ENCODE data around the gene MAPKAPK3. TPM values are rescaled to one million over a fixed set of nuclear protein-coding genes. Genes with fewer than 3 reads are reported as not detected.

The MAPKAPK3 gene
- total RNA-seq, 1 experiment from 2014 or later: 53.9 TPM

GRCh38 chr3:50637011-50637410, 20.1 kb downstream of the MAPKAPK3 start:
- POLR2A ChIA-PET: no interaction called here
- H3K36me3 Mint-ChIP-seq (ENCODE audit: insufficient read depth, unreplicated experiment): peaks cover 16% of the 10 kb centered on the region
- intact Hi-C loops (cut with micrococcal nuclease): no loop called here
- no TSS peak for BruUV-seq (replicated peaks)
- CTCF ChIA-PET: interaction anchor here (0.6 to 1.4 kb wide), 4 partner anchors 15 to 1080 kb away, joined by 3 to 8 read pairs (median 4); no protein-coding TSS in a partner anchor
- TF ChIP-seq, protein P1, sequence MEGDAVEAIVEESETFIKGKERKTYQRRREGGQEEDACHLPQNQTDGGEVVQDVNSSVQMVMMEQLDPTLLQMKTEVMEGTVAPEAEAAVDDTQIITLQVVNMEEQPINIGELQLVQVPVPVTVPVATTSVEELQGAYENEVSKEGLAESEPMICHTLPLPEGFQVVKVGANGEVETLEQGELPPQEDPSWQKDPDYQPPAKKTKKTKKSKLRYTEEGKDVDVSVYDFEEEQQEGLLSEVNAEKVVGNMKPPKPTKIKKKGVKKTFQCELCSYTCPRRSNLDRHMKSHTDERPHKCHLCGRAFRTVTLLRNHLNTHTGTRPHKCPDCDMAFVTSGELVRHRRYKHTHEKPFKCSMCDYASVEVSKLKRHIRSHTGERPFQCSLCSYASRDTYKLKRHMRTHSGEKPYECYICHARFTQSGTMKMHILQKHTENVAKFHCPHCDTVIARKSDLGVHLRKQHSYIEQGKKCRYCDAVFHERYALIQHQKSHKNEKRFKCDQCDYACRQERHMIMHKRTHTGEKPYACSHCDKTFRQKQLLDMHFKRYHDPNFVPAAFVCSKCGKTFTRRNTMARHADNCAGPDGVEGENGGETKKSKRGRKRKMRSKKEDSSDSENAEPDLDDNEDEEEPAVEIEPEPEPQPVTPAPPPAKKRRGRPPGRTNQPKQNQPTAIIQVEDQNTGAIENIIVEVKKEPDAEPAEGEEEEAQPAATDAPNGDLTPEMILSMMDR (IDR thresholded peaks at IDR 0.05; ENCODE audit: unreplicated experiment): no peak
- no peak overlapping the region for H3K27ac Mint-ChIP-seq (ENCODE audit: low read depth, unreplicated experiment)
- H3K9me3 Mint-ChIP-seq (ENCODE audit: unreplicated experiment): no peaks in the 10 kb centered on the region
- DNase-seq (ENCODE audit: unreplicated experiment): no peak
- no peak overlapping the region for H3K4me3 Mint-ChIP-seq (ENCODE audit: unreplicated experiment)
- no peaks in the 10 kb centered on the region for H3K27me3 Mint-ChIP-seq (ENCODE audit: insufficient read depth, unreplicated experiment)
- H3K4me1 Mint-ChIP-seq (ENCODE audit: insufficient read depth, unreplicated experiment): peaks cover 29% of the 10 kb centered on the region

GRCh38 chr3:50637945-50638344, 21.0 kb downstream of the MAPKAPK3 start:
- Mint-ChIP-seq H3K27ac (ENCODE audit: low read depth, unreplicated experiment) (no peak overlapping the region), H3K9me3 (ENCODE audit: unreplicated experiment) (no peaks in the 10 kb centered on the region), H3K27me3 (ENCODE audit: insufficient read depth, unreplicated experiment) (no peaks in the 10 kb centered on the region), H3K4me1 (ENCODE audit: insufficient read depth, unreplicated experiment) (peaks cover 29% of the 10 kb centered on the region), H3K4me3 (ENCODE audit: unreplicated experiment) (no peak overlapping the region), H3K36me3 (ENCODE audit: insufficient read depth, unreplicated experiment) (peaks cover 16% of the 10 kb centered on the region)
- CTCF ChIA-PET: interaction anchor here (0.8 to 1.4 kb wide), 2 partner anchors 22 to 23 kb away, joined by 4 read pairs; no protein-coding TSS in a partner anchor
- intact Hi-C loops (cut with micrococcal nuclease): no loop called here
- DNase-seq (ENCODE audit: unreplicated experiment): no peak
- no TSS peak for BruUV-seq (replicated peaks)
- POLR2A ChIA-PET: interaction anchor here (0.5 kb wide), 1 partner anchor 247 kb away, joined by 3 read pairs; no protein-coding TSS in a partner anchor
- TF ChIP-seq, protein P1 (IDR thresholded peaks at IDR 0.05; ENCODE audit: unreplicated experiment): no peak

- Mint-ChIP-seq H3K36me3 (ENCODE audit: insufficient read depth, unreplicated experiment) (peaks cover 16% of the 10 kb centered on the region), H3K9me3 (ENCODE audit: unreplicated experiment) (no peaks in the 10 kb centered on the region), H3K27me3 (ENCODE audit: insufficient read depth, unreplicated experiment) (no peaks in the 10 kb centered on the region), H3K27ac (ENCODE audit: low read depth, unreplicated experiment) (no peak overlapping the region), H3K4me1 (ENCODE audit: insufficient read depth, unreplicated experiment) (peaks cover 21% of the 10 kb centered on the region), H3K4me3 (ENCODE audit: unreplicated experiment) (no peak overlapping the region)
- TF ChIP-seq, protein P1 (IDR thresholded peaks at IDR 0.05; ENCODE audit: unreplicated experiment): no peak
- POLR2A ChIA-PET: no interaction called here
- BruUV-seq (replicated peaks): no TSS peak
- CTCF ChIA-PET: interaction anchor here (1.5 kb wide), 1 partner anchor 14 kb away, joined by 5 read pairs; no protein-coding TSS in a partner anchor
- no peak for DNase-seq (ENCODE audit: unreplicated experiment)
- intact Hi-C loops (cut with micrococcal nuclease): no loop called here
These were observed 22.1 kb downstream of the MAPKAPK3 start for GRCh38 chr3:50639055-50639494.

DNA sequence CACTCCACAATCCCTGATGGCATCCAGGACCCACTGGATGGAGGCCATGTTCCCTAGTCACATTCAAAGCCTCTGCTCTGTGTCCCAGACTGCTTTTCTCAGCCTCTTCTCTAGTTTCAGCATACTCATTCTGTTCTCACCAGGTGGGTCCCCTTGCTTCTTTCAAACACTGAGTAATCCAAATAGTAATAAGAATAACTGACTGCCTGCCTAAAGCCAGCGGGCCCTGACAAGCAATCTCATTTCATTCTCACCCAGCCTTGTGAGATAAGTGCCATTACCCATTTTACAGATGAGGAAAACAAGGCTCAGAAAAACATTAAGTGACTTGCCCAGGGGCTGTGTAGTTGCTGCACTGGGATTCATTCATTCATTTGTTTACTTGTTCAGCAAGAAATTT, 25.4 kb downstream of the MAPKAPK3 start:
- Mint-ChIP-seq H3K27me3 (ENCODE audit: insufficient read depth, unreplicated experiment) (no peaks in the 10 kb centered on the region), H3K4me3 (ENCODE audit: unreplicated experiment) (no peak overlapping the region), H3K4me1 (ENCODE audit: insufficient read depth, unreplicated experiment) (peaks cover 14% of the 10 kb centered on the region), H3K36me3 (ENCODE audit: insufficient read depth, unreplicated experiment) (peaks cover 25% of the 10 kb centered on the region), H3K9me3 (ENCODE audit: unreplicated experiment) (no peaks in the 10 kb centered on the region), H3K27ac (ENCODE audit: low read depth, unreplicated experiment) (no peak overlapping the region)
- ChIA-PET CTCF (interaction anchor here (0.6 kb wide), 1 partner anchor 745 kb away, joined by 4 read pairs; no protein-coding TSS in a partner anchor), POLR2A (no interaction called here)
- no peak for DNase-seq (ENCODE audit: unreplicated experiment)
- TF ChIP-seq, protein P1 (IDR thresholded peaks at IDR 0.05; ENCODE audit: unreplicated experiment): no peak
- no TSS peak for BruUV-seq (replicated peaks)
- intact Hi-C loops (cut with micrococcal nuclease): no loop called here

Measured in MCF 10A (cell line).